GM21825 (cell line): ENCODE data around the gene XG.
"Not testable (repeated sequence)": the region's sequence is repeated elsewhere in the genome, so short reads cannot be mapped to it uniquely, and the experiment has no call there.

Source experiments
- ATAC-seq: cut with Tn5 transposase; IDR thresholded peaks from one replicate; pipeline ENCODE4 v1.9.1; 2021; ENCODE audit warnings: mild to moderate bottlenecking, moderate library complexity; ENCODE audit not compliant: unreplicated experiment

XG gene

GRCh38 chrX:2751874-2752300 lies at the start of gene XG:
Gene XG, plus strand, starts transcription at chrX:2752040. Its CDS starts 235 bp downstream, at chrX:2752275.
- not testable (repeated sequence) for ATAC-seq

- ATAC-seq, result no peak
Measured at GRCh38 chrX:2703991-2704369, 47.9 kb upstream of the XG start.

- no peak for ATAC-seq
Measured at GRCh38 chrX:2705046-2705832, 46.6 kb upstream of the XG start.

- peak; percentile 91 for ATAC-seq
Measured at GRCh38 chrX:2707334-2707760, 44.5 kb upstream of the XG start.

GRCh38 chrX:2708021-2708420 lies 43.8 kb upstream of the XG start:
- ATAC-seq, result no peak

GRCh38 chrX:2708592-2709188 lies 43.1 kb upstream of the XG start:
- ATAC-seq, result no peak

- ATAC-seq, result no peak
Measured at GRCh38 chrX:2709556-2709955, 42.3 kb upstream of the XG start.

GRCh38 chrX:2710041-2710840 lies 41.6 kb upstream of the XG start:
- ATAC-seq, result no peak

GRCh38 chrX:2711441-2711840 lies 40.4 kb upstream of the XG start:
- no peak for ATAC-seq

- ATAC-seq, result no peak
Measured at GRCh38 chrX:2712428-2712827, 39.4 kb upstream of the XG start.

- ATAC-seq, result no peak
Measured at GRCh38 chrX:2712890-2713840, 38.7 kb upstream of the XG start.

- ATAC-seq, result no peak
Measured at GRCh38 chrX:2714551-2714950, 37.3 kb upstream of the XG start.

GRCh38 chrX:2715066-2715600 lies 36.7 kb upstream of the XG start:
- ATAC-seq, result no peak

GRCh38 chrX:2717312-2717711 lies 34.5 kb upstream of the XG start:
- no peak for ATAC-seq

- no peak for ATAC-seq
Measured at GRCh38 chrX:2718821-2719220, 33.0 kb upstream of the XG start.

- ATAC-seq, result no peak
Measured at GRCh38 chrX:2719774-2720447, 31.9 kb upstream of the XG start.

- no peak for ATAC-seq
Measured at GRCh38 chrX:2723286-2723879, 28.5 kb upstream of the XG start.

- not testable (repeated sequence) for ATAC-seq
Measured at GRCh38 chrX:2727264-2727663, 24.6 kb upstream of the XG start.

- no peak for ATAC-seq
Measured at GRCh38 chrX:2732076-2732475, 19.8 kb upstream of the XG start.
